CD14-positive monocyte (primary cell): ENCODE measurements around the gene ELOB. TPM values are rescaled to one million over a fixed set of nuclear protein-coding genes. Genes with fewer than 3 reads are reported as not detected.

ENCODE experiments used
- DNase-seq, 3 donors: peaks; one replicate each; pipeline ENCODE4 v3.0.0-alpha.2; 2011 to 2022
- H2AFZ ChIP-seq: 2 replicates; pipeline ENCODE4 v1.6.0; 2012; ENCODE audit warnings: mild to moderate bottlenecking, low read depth, low read length, inconsistent platforms; ENCODE audit not compliant: insufficient read depth, poor library complexity, severe bottlenecking
- H3K27ac ChIP-seq, 2 donors: 1 replicate in 1 of 2; 2 replicates in 1 of 2; pipeline ENCODE4 v1.5.1; 2012 to 2013; ENCODE audit warnings: low read length in 2 of 2, control low read depth in 1 of 2, inconsistent platforms in 1 of 2, low read depth in 1 of 2, mild to moderate bottlenecking in 1 of 2
- H3K27me3 ChIP-seq, 2 donors: one replicate each; pipeline versions ENCODE4 v1.6.0 to v1.6.1; 2011 to 2013; ENCODE audit warnings: low read length in 2 of 2; ENCODE audit not compliant: control insufficient read depth in 2 of 2, insufficient read depth in 2 of 2
- H3K36me3 ChIP-seq, 2 donors: replicated peaks in 1 of 2; 1 replicate in 1 of 2; 2 replicates in 1 of 2; pipeline versions ENCODE4 v1.5.1 to v1.6.1; 2012 to 2013; ENCODE audit warnings: low read length in 2 of 2, control low read depth in 1 of 2, inconsistent platforms in 1 of 2, mild to moderate bottlenecking in 1 of 2; ENCODE audit not compliant: insufficient read depth in 2 of 2, control insufficient read depth in 1 of 2
- H3K4me1 ChIP-seq, 2 donors: 1 replicate in 1 of 2; 2 replicates in 1 of 2; pipeline versions ENCODE4 v1.5.1 to v1.6.1; 2012 to 2013; ENCODE audit warnings: low read length in 2 of 2, control low read depth in 1 of 2, inconsistent platforms in 1 of 2, mild to moderate bottlenecking in 1 of 2, moderate library complexity in 1 of 2; ENCODE audit not compliant: insufficient read depth in 2 of 2, control insufficient read depth in 1 of 2
- H3K4me2 ChIP-seq: replicated peaks from 2 replicates; pipeline ENCODE3; 2012; ENCODE audit warnings: low read length, moderate library complexity, mild to moderate bottlenecking; ENCODE audit not compliant: poor library complexity, severe bottlenecking; ENCODE audit errors: extremely low read depth
- H3K4me3 ChIP-seq, 3 experiments: fragments of 200-600 bp in 1 of 3; sonication (generic) in 1 of 3; replicated peaks in 1 of 3; 1 replicate in 2 of 3; 2 replicates in 1 of 3; pipeline ENCODE4 v1.5.1; 2011 to 2013; ENCODE audit warnings: low read length in 3 of 3, mild to moderate bottlenecking in 3 of 3, control low read depth in 2 of 3, low read depth in 2 of 3, inconsistent platforms in 1 of 3, moderate library complexity in 1 of 3
- H3K79me2 ChIP-seq: 2 replicates; pipeline ENCODE4 v1.6.0; 2012; ENCODE audit warnings: mild to moderate bottlenecking, control low read depth, inconsistent platforms, low read length, moderate library complexity; ENCODE audit not compliant: insufficient read depth
- H3K9ac ChIP-seq: 2 replicates; pipeline ENCODE4 v1.6.0; 2017; ENCODE audit warnings: low read length, mild to moderate bottlenecking; ENCODE audit not compliant: insufficient read depth, poor library complexity, severe bottlenecking
- H3K9me3 ChIP-seq, 2 donors: replicated peaks in 1 of 2; 1 replicate in 1 of 2; 2 replicates in 1 of 2; pipeline versions ENCODE4 v1.5.1 to v1.6.1; 2012 to 2013; ENCODE audit warnings: low read length in 2 of 2, control low read depth in 1 of 2; ENCODE audit not compliant: control insufficient read depth in 1 of 2, insufficient read depth in 1 of 2
- H4K20me1 ChIP-seq: 2 replicates; pipeline ENCODE4 v1.6.0; 2012; ENCODE audit warnings: mild to moderate bottlenecking, low read length, control low read depth, moderate library complexity; ENCODE audit not compliant: insufficient read depth
- H3K27ac Mint-ChIP-seq, 7 donors: one replicate each; pipeline ENCODE4 v1.8.0; 2020; ENCODE audit warnings: mild to moderate bottlenecking in 7 of 7, mixed read lengths in 7 of 7, moderate library complexity in 6 of 7, inconsistent platforms in 2 of 7
- H3K27me3 Mint-ChIP-seq, 3 donors: one replicate each; pipeline ENCODE4 v1.8.0; 2021 to 2022; ENCODE audit warnings: low read depth in 3 of 3, mild to moderate bottlenecking in 3 of 3, mixed read lengths in 3 of 3, moderate library complexity in 3 of 3, inconsistent platforms in 1 of 3
- H3K36me3 Mint-ChIP-seq, 2 donors: one replicate each; pipeline ENCODE4 v1.8.0; 2020; ENCODE audit warnings: mixed read lengths in 2 of 2, inconsistent platforms in 1 of 2, mild to moderate bottlenecking in 1 of 2
- H3K4me1 Mint-ChIP-seq: one replicate; pipeline ENCODE4 v1.8.0; 2020; ENCODE audit warnings: mild to moderate bottlenecking, mixed read lengths
- H3K4me3 Mint-ChIP-seq, 2 donors: one replicate each; pipeline ENCODE4 v1.8.0; 2020; ENCODE audit warnings: mild to moderate bottlenecking in 2 of 2, mixed read lengths in 2 of 2, moderate library complexity in 1 of 2
- H3K9me3 Mint-ChIP-seq, 7 donors: one replicate each; pipeline ENCODE4 v1.8.0; 2020 to 2022; ENCODE audit warnings: mixed read lengths in 7 of 7, mild to moderate bottlenecking in 6 of 7, moderate library complexity in 6 of 7, inconsistent platforms in 2 of 7
- WGBS: methylation state at CpG from one replicate; pipeline ENCODE4 v1.1.5; 2013; ENCODE audit warnings: missing lambda C conversion rate; ENCODE audit not compliant: insufficient coverage; 5-methylcytosine and 5-hydroxymethylcytosine counted together
- intact Hi-C, 2 donors: fragments of 100-400 bp; cut with micrococcal nuclease; formaldehyde crosslinking; loops; one replicate each; pipeline versions ENCODE4 v1.15.0 to v1.15.1; 2023
- polyA plus RNA-seq, 3 donors: library from polyadenylated mRNA; depleted of rRNA in 1 of 3; unstranded in 2 of 3; stranded (reverse) in 1 of 3; fragments of 300-500 nt in 2 of 3; fragments of >200 nt in 1 of 3; fragmentation: Illumina TruSeq in 2 of 3; gene quantifications; 1 replicate in 2 of 3; 2 replicates in 1 of 3; pipeline ENCODE4 v1.2.3, GENCODE V29; 2012 to 2021
- TF ChIP-seq, protein P1 (sequence below): fragments of 200-600 bp; IDR thresholded peaks from one replicate; pipeline ENCODE4 v1.8.0; 2022; ENCODE audit warnings: antibody characterized with exemption, mild to moderate bottlenecking

The ELOB gene
- polyA plus RNA-seq, 3 donors: 150 to 405 (median 363) TPM

DNA sequence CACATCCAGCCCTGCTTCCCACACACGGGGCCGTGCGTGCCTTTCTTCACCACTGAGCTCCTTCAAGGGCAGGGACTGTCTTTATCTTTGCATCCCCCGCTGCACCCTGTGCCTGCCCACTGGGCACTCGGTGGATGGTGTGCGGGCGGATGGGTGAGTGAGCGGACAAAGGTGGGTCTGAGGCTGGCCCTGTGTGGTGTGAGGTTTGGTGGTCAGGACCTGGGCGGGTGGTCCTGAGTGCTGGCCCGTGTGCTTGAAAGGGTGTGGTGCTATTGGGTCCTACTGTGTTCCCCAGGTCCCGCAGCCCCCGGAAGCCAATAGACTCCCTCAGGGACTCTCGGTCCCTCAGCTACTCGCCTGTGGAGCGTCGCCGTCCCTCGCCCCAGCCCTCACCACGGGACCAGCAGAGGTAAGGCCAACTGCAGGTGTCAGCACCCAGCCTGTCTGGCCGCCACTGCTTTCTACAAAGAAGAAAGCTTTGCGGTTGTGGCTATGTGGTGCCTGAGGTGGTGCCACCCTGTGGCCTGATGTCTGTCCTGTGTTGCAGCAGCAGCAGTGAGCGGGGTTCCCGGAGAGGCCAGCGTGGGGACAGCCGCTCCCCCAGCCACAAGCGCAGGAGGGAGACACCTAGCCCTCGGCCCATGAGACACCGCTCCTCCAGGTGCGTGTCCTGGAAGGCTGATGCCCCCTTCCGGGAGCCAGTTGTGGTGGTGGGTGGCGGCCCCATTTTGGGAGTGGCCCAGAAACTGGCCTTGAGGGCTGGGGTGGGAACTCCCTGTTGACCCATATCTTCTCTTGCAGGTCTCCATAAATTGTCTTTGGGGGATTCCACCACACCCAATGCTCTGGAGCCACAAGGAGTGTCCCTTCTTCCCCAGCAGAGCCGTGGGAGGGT is 6.8 kb downstream of the ELOB start:
- H3K36me3 ChIP-seq: peaks cover 90 to 97% of the 10 kb centered on the region in 2 donors
- peak overlapping the region in 5 of 7 donors; percentile 48 to 82 (median 52) for H3K27ac Mint-ChIP-seq
- peaks cover 45% of the 10 kb centered on the region for H3K79me2 ChIP-seq
- 96% methylated on average over 25 of the region's 32 CpGs for WGBS
- peaks cover 8 to 11% of the 10 kb centered on the region in 2 donors for H3K4me1 ChIP-seq
- no peak overlapping the region for H3K4me2 ChIP-seq
- H3K9ac ChIP-seq: no peak overlapping the region
- no peak for DNase-seq
- H3K36me3 Mint-ChIP-seq: peaks cover 92 to 99% of the 10 kb centered on the region in 2 donors
- peaks cover 0 to 4% (median 0%) of the 10 kb centered on the region in 3 donors for H3K27me3 Mint-ChIP-seq
- H3K4me3 Mint-ChIP-seq: no peak overlapping the region
- H3K4me3 ChIP-seq: no peak overlapping the region
- peaks cover 0 to 1% (median 0%) of the 10 kb centered on the region in 7 donors for H3K9me3 Mint-ChIP-seq
- no peak overlapping the region for H2AFZ ChIP-seq
- H3K9me3 ChIP-seq: no peaks in the 10 kb centered on the region
- intact Hi-C loops: no loop called here
- TF ChIP-seq, protein P1, sequence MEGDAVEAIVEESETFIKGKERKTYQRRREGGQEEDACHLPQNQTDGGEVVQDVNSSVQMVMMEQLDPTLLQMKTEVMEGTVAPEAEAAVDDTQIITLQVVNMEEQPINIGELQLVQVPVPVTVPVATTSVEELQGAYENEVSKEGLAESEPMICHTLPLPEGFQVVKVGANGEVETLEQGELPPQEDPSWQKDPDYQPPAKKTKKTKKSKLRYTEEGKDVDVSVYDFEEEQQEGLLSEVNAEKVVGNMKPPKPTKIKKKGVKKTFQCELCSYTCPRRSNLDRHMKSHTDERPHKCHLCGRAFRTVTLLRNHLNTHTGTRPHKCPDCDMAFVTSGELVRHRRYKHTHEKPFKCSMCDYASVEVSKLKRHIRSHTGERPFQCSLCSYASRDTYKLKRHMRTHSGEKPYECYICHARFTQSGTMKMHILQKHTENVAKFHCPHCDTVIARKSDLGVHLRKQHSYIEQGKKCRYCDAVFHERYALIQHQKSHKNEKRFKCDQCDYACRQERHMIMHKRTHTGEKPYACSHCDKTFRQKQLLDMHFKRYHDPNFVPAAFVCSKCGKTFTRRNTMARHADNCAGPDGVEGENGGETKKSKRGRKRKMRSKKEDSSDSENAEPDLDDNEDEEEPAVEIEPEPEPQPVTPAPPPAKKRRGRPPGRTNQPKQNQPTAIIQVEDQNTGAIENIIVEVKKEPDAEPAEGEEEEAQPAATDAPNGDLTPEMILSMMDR: no peak
- H4K20me1 ChIP-seq: peaks cover 100% of the 10 kb centered on the region
- peaks cover 17% of the 10 kb centered on the region for H3K4me1 Mint-ChIP-seq
- no peaks in the 10 kb centered on the region for H3K27me3 ChIP-seq
- H3K27ac ChIP-seq: no peak overlapping the region

DNA sequence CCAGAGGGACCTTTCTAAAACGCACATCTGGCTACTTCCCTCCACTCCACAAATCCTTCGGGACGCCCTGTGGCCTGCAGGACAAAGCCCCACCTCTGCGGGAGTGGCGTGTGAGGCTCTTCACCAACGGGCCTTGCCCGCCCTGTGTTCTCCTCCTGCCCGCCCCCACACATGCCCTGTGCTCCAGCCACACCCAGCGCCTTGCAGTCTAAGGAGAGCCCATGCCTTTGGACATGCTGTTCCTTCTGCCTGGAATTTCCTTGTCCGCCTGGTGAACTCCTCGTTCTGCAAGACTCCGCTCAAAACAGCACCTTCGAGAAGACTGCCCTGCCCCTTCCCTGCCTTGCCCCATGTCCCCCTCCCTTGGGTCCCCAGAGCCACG is 7.4 kb downstream of the ELOB start:
- Histone ChIP-seq H3K27ac (no peak overlapping the region), H3K36me3 (peaks cover 93 to 100% of the 10 kb centered on the region in 2 donors), H4K20me1 (peaks cover 100% of the 10 kb centered on the region), H3K27me3 (no peaks in the 10 kb centered on the region), H3K4me2 (no peak overlapping the region), H3K9me3 (no peaks in the 10 kb centered on the region), H3K9ac (no peak overlapping the region), H3K4me1 (peaks cover 1 to 4% of the 10 kb centered on the region in 2 donors), H3K4me3 (no peak overlapping the region), H2AFZ (no peak overlapping the region), H3K79me2 (peaks cover 45% of the 10 kb centered on the region)
- WGBS: 90% methylated on average over 13 of the region's 14 CpGs
- intact Hi-C loops: no loop called here
- Mint-ChIP-seq H3K27ac (peak overlapping the region in 5 of 7 donors; percentile 27 to 68 (median 60)), H3K36me3 (peaks cover 94 to 100% of the 10 kb centered on the region in 2 donors), H3K4me1 (peaks cover 11% of the 10 kb centered on the region), H3K27me3 (peaks cover 0 to 4% (median 0%) of the 10 kb centered on the region in 3 donors), H3K4me3 (no peak overlapping the region), H3K9me3 (peaks cover 0 to 1% (median 0%) of the 10 kb centered on the region in 7 donors)
- no peak for DNase-seq
- TF ChIP-seq, protein P1: no peak
